ENCODE data around the gene ATXN7L3. TPM values are rescaled to one million over a fixed set of nuclear protein-coding genes. Genes with fewer than 3 reads are reported as not detected.
A peak's percentile ranks its signal among the peaks of the same experiment; 100 is the strongest.
"Not testable (repeated sequence)": the region's sequence is repeated elsewhere in the genome, so short reads cannot be mapped to it uniquely, and the experiment has no call there.

The ATXN7L3 gene, protein sequence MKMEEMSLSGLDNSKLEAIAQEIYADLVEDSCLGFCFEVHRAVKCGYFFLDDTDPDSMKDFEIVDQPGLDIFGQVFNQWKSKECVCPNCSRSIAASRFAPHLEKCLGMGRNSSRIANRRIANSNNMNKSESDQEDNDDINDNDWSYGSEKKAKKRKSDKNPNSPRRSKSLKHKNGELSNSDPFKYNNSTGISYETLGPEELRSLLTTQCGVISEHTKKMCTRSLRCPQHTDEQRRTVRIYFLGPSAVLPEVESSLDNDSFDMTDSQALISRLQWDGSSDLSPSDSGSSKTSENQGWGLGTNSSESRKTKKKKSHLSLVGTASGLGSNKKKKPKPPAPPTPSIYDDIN
- total RNA-seq: 20.0 TPM
- 47.4 TPM for polyA plus RNA-seq

DNA sequence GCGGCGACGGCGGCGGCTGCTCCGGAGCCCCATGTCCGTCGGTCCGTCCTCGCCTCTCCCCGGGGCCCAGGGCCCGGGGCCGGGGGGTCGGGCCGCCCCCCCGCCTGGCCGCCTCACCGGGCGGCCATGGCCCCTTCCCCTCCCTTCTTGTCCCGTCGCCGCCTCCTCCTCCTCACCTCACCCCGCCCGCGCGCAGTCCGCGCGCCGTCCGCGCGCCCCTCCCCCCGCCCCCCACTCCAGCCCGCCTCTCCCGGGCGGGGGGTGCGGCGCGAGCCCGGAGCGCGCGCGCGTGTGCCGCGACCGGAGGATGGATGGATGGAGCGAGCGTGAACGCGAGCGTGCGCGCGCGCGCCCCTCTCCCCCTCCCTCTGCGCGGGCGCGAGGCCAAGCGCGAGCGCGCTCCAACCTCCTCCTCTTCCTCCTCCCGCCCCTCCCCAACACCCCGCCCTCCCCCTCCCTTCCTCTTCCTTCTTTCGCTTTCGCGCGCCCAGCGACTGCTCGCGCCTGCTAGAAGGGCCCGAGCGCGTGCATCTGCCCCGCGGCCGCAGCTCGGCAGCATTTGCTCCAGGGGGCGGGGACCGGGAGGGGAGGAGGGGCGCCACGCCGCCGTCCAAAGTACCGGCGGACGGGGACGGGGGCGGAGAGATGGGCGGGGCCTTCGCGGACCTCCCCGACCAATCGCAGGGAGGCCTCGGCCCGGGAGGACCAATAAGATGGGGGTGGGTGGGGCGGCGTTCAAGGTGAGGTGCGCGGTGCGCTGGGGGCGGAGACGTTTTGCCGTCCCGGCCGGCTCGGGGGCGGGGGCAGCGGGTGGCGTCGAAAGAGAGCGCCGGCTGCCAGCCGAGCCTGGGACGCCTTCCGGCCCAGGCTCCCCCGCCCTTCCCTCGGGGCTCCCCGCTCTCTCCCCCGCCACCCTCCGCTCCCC lies at the start of gene ATXN7L3:
Gene ATXN7L3, minus strand, starts transcription at position 332 of the 925 bp plus-strand sequence. CDS start 1,814 bp downstream, outside the sequence.
- Histone ChIP-seq H3K4me1 (ENCODE audit: insufficient read depth) (no peaks in the 10 kb centered on the region), H3K27ac (ENCODE audit: low read depth) (peak within 1 kb of the TSS; percentile 96), H3K36me3 (ENCODE audit: insufficient read depth) (no peaks in the 10 kb centered on the region), H3K4me3 (ENCODE audit: low read depth, low read length) (peak within 1 kb of the TSS; percentile 89)
- 1% methylated on average over 118 of the region's 126 CpGs for WGBS
- peak; percentile 92 for DNase-seq (ENCODE audit: extremely low spot score)

DNA sequence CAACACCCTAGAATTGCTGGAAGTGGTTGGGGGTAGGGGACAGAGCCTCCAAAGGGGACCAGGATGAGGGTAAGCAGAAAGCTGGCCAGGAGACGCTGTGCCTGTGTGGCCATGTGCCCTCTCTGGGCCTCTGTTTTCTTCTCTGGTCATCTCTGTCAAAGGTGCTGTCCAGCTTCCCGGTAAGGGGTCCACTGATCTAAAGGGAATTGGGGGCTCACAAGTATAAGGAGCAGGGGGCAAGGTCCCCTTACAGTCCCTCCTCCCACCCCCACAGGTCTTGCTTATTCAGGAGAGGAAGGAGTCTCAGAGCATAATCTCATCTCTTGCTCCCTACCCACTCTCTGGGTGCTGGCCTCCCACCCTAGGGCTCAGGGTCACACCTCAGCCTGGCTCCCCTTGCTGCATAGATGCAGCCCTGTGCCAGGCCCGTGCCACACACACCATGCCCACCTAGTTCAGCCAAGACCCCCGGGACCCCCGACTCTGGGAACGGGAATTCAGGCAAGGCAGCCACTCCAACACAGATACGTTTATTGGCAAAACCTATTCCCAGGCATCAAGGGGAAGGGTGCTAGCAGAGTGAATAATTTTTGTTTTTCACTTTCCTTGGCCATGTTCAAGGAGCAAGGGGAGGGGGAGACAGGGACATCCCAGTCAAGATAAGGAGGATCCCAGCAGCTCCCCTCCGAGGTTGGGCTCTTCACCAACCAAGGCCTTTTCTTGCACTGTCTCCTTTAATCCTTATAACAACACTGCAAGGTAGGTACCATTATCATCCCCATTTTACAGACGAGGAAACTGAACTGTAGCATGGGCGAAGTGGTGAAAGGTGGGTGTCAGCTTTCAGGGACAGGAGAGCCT lies 48.4 kb upstream of the ATXN7L3 start:
- Histone ChIP-seq H3K27ac (ENCODE audit: low read depth) (no peak overlapping the region), H3K36me3 (ENCODE audit: insufficient read depth) (no peaks in the 10 kb centered on the region), H3K4me3 (ENCODE audit: low read depth, low read length) (no peak overlapping the region), H3K4me1 (ENCODE audit: insufficient read depth) (no peaks in the 10 kb centered on the region)
- DNase-seq (ENCODE audit: extremely low spot score): no peak
- WGBS: 82% methylated on average over 10 of the region's 10 CpGs

DNA sequence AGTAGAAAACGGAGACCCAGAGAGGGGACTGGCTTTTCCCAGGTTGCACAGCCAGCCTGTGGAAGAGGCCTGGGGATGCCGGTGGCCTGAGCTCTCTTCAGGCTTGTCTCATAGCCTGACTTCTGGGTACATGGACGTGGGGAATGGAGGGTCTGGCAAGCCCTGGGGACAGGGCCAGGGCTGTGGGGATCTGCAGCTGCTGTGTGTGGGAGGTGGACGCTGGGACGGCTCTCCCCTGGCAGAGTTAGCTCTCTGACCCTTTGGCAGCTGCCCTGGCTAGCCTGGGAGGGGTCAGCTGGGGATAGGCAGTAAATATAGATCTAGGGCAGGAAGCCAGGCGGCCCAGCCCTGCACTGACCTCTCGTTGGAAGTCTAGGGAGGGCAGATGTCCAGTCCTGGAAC lies 47.8 kb upstream of the ATXN7L3 start:
- DNase-seq (ENCODE audit: extremely low spot score): no peak
- no peak overlapping the region for H3K27ac ChIP-seq (ENCODE audit: low read depth)
- WGBS: 32% methylated on average over 7 of the region's 7 CpGs
- H3K4me1 ChIP-seq (ENCODE audit: insufficient read depth): no peaks in the 10 kb centered on the region
- no peak overlapping the region for H3K4me3 ChIP-seq (ENCODE audit: low read depth, low read length)
- H3K36me3 ChIP-seq (ENCODE audit: insufficient read depth): no peaks in the 10 kb centered on the region

DNA sequence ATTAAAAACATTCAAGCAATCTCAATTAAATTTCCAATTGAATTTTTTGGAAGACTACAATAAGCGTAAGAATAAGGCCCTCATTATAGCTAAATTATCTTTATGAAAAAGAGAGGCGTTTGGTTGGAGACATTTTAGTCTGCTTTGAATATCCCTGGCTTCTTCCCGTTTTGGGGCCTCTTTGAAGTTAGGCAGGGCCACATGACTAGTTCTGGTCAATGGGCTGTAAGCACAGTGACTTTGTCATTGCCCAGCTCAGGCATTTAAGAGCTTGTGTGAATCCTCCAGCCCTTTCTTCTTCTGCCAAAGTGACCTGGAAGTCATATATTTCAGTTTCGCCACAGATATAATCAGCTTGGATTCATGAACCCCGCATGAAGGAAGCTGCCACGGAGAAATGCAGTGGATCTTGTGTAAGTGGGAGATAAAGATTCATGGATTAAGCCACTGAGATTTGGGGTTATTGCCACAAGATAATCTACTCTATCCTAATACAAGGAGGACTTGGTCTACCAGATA lies 41.5 kb upstream of the ATXN7L3 start:
- no peaks in the 10 kb centered on the region for H3K4me1 ChIP-seq (ENCODE audit: insufficient read depth)
- H3K27ac ChIP-seq (ENCODE audit: low read depth): no peak overlapping the region
- no peak overlapping the region for H3K4me3 ChIP-seq (ENCODE audit: low read depth, low read length)
- no peak for DNase-seq (ENCODE audit: extremely low spot score)
- WGBS: 42% methylated on average over 6 of the region's 6 CpGs
- H3K36me3 ChIP-seq (ENCODE audit: insufficient read depth): no peaks in the 10 kb centered on the region

DNA sequence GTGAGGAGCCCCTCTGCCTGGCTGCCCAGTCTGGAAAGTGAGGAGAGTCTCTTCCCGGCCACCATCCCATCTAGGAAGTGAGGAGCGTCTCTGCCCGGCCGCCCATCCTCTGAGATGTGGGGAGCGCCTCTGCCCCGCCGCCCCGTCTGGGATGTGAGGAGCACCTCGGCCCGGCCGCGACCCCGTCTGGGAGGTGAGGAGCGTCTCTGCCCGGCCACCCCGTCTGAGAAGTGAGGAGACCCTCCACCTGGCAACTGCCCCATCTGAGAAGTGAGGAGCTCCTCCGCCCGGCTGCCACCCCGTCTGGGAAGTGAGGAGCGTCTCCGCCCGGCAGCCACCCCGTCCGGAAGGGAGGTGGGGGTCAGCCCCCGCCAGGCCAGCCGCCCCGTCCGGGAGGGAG lies 38.2 kb upstream of the ATXN7L3 start:
- 92% methylated on average over 22 of the region's 28 CpGs for WGBS
- H3K4me3 ChIP-seq (ENCODE audit: low read depth, low read length); H3K27ac ChIP-seq (ENCODE audit: low read depth); H3K4me1 ChIP-seq (ENCODE audit: insufficient read depth); DNase-seq (ENCODE audit: extremely low spot score); H3K36me3 ChIP-seq (ENCODE audit: insufficient read depth): not testable (repeated sequence)

DNA sequence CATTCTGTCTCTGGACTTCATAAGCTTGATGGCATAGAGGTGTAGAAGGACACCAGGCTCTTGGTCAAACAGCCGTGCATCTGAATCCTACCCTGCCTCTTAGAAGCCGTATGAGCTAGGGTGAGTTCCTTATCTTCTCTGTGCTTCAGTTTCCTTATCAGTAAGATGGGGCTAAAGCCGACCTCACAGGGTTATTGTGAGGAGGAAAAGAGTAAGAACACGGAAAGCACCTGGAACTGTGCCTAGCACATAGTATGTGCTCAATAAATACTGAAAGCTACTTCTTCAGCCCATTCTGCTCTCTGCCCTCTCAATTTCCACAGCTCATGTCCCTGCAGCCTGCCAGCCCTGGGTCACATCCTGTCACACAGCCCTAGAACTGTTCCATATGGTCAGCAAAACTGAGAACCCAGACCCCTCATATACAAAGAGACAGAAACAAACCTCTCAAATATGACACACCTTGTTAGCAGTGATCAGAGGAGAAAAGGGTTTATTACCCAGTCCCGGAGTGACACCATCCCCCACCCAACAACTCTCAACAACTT lies 36.8 kb upstream of the ATXN7L3 start:
- no peaks in the 10 kb centered on the region for H3K4me1 ChIP-seq (ENCODE audit: insufficient read depth)
- no peak overlapping the region for H3K27ac ChIP-seq (ENCODE audit: low read depth)
- no peak for DNase-seq (ENCODE audit: extremely low spot score)
- H3K4me3 ChIP-seq (ENCODE audit: low read depth, low read length): no peak overlapping the region
- H3K36me3 ChIP-seq (ENCODE audit: insufficient read depth): no peaks in the 10 kb centered on the region
- 56% methylated on average over 5 of the region's 5 CpGs for WGBS

DNA sequence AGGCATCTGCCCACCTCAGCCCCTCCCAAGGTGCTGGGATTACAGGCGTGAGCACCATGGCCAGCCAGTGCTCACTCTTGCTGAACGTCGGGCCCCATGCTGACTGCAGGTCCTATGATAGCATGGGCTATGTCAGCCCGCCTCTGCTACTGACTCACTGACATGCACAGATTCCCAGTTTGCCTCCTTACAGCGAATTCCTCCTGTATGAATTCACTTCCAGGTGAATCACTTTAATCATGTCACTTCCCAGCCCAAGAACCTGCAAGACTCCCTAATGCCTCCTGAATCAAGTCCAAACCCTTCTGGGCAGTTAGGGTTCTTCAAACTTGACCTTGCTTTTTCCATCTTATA lies 35.9 kb upstream of the ATXN7L3 start:
- Histone ChIP-seq H3K4me1 (ENCODE audit: insufficient read depth) (no peaks in the 10 kb centered on the region), H3K36me3 (ENCODE audit: insufficient read depth) (no peaks in the 10 kb centered on the region), H3K4me3 (ENCODE audit: low read depth, low read length) (no peak overlapping the region), H3K27ac (ENCODE audit: low read depth) (no peak overlapping the region)
- WGBS: 71% methylated on average over 5 of the region's 5 CpGs
- no peak for DNase-seq (ENCODE audit: extremely low spot score)

DNA sequence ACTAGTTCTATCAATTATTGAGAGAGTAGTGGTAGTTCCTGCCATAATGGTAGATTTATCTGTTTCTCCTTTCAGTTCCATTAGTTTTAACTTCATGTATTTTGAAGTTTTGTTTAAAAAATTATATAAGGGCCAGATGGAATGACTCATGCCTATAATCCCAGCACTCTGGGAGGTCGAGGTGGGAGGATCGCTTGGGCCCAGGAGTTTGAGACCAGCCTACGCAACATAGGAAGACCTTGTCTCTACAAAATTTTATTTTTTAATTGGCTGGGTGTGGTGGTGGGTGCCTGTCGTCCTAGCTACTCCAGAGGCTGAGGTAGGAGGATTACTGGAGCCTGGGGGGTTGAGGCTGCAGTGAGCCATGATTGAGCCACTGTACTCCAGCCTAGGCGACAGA lies 33.9 kb upstream of the ATXN7L3 start:
- no peak for DNase-seq (ENCODE audit: extremely low spot score)
- H3K27ac ChIP-seq (ENCODE audit: low read depth): no peak overlapping the region
- H3K36me3 ChIP-seq (ENCODE audit: insufficient read depth): no peaks in the 10 kb centered on the region
- H3K4me1 ChIP-seq (ENCODE audit: insufficient read depth): no peaks in the 10 kb centered on the region
- no peak overlapping the region for H3K4me3 ChIP-seq (ENCODE audit: low read depth, low read length)
- 64% methylated on average over 5 of the region's 5 CpGs for WGBS

DNA sequence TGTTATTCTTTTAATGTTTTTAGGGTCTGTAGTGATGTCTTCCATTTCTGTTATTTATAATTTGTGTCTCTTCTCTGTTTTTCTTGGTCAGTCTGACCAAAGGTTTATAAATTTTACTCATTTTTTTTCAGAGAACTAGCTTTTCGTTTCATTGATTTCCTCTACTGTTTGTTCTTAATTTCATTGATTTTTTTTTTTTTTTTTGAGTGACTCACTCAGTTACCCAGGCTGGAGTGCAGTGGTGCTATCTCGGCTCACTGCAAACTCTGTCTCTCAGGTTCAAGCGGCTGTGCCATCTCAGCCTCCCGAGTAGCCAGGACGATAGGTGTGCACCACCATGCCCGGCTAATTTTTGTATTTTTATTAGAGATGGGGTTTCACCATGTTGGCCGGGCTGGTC lies 32.4 kb upstream of the ATXN7L3 start:
- Histone ChIP-seq H3K27ac (ENCODE audit: low read depth) (no peak overlapping the region), H3K4me3 (ENCODE audit: low read depth, low read length) (no peak overlapping the region), H3K4me1 (ENCODE audit: insufficient read depth) (no peaks in the 10 kb centered on the region), H3K36me3 (ENCODE audit: insufficient read depth) (no peaks in the 10 kb centered on the region)
- DNase-seq (ENCODE audit: extremely low spot score): no peak
- 90% methylated on average over 7 of the region's 7 CpGs for WGBS

DNA sequence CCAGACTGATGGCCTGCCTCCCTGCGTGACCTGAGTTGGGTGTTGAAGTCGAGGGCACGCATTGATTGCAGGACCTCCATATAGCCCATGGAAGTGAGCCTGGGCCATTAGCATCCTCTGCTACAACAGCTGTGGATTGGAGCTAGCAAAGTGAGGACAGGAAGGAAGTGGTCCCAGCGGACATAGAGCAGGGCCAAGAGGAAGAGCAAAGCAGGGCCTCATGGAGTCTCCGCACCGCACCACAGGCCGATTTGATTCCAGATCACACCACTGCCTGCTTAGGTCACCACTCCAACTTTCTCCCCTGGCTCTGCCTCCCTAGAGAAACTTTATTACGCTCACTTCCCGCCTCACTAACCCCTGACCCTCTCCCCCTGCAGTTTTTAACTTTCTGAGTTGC lies 30.5 kb upstream of the ATXN7L3 start:
- H3K27ac ChIP-seq (ENCODE audit: low read depth): no peak overlapping the region
- no peaks in the 10 kb centered on the region for H3K36me3 ChIP-seq (ENCODE audit: insufficient read depth)
- no peak overlapping the region for H3K4me3 ChIP-seq (ENCODE audit: low read depth, low read length)
- WGBS: 70% methylated on average over 9 of the region's 9 CpGs
- H3K4me1 ChIP-seq (ENCODE audit: insufficient read depth): no peaks in the 10 kb centered on the region
- DNase-seq (ENCODE audit: extremely low spot score): no peak

DNA sequence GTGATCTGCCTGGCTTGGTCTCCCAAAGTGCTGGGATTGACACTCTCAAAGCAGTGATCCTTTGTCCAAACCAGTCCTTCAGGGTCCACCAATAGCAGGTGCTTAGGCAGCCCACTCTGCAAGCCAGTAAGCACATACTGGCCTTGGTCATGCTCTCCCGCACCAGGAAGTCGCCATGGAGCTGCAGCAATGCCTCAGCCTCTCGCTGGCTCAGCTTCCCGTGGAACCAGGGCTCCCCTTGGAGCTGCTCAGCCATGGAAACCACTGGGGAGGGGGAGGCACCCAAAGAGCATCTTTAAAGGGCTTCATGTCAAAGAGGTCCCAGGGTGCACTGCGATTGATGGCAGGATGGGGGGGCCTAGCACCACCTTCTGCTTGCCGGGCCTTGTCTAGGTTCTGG lies 29.4 kb upstream of the ATXN7L3 start:
- no peak overlapping the region for H3K27ac ChIP-seq (ENCODE audit: low read depth)
- DNase-seq (ENCODE audit: extremely low spot score): no peak
- H3K36me3 ChIP-seq (ENCODE audit: insufficient read depth): no peaks in the 10 kb centered on the region
- WGBS: 84% methylated on average over 6 of the region's 6 CpGs
- H3K4me3 ChIP-seq (ENCODE audit: low read depth, low read length): no peak overlapping the region
- H3K4me1 ChIP-seq (ENCODE audit: insufficient read depth): no peaks in the 10 kb centered on the region

DNA sequence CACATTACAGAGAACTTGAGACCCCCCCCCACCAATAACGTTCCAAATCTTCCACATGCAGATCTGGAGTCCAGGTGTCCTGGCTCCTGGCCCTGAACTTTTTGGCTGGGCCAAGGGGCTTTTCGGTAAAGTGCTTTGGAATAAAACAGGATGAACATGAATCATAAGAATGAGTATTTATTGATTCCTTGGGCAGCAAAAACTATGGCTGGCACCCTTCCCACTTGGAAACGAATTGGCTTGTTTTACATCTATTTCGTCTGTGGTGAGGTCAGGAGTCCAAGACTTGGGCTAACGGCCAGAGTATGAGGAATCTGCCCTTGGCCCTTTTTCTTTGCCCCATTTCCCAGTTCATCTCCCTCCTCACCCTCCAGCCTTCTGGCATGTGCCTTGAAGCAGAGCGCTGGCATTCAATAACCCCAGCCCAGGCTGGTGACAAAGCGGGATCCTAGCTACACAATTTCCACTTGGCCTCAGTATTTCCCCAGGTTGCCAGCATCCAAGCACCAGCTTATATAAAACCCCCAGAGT lies 23.9 kb upstream of the ATXN7L3 start:
- DNase-seq (ENCODE audit: extremely low spot score): no peak
- Histone ChIP-seq H3K36me3 (ENCODE audit: insufficient read depth) (no peaks in the 10 kb centered on the region), H3K4me1 (ENCODE audit: insufficient read depth) (no peaks in the 10 kb centered on the region), H3K27ac (ENCODE audit: low read depth) (no peak overlapping the region), H3K4me3 (ENCODE audit: low read depth, low read length) (no peak overlapping the region)
- 39% methylated on average over 7 of the region's 7 CpGs for WGBS
